Thymus (tissue), 11 donors: ENCODE measurements around the gene ENPP7. TPM values are rescaled to one million over a fixed set of nuclear protein-coding genes. Genes with fewer than 3 reads are reported as not detected.
A peak's percentile ranks its signal among the peaks of the same experiment; 100 is the strongest.

Experiments used
- DNase-seq, 9 donors: peaks; one replicate each; pipeline ENCODE4 v3.0.0-alpha.2; 2013; ENCODE audit warnings: low spot score in 9 of 9, low read depth in 6 of 9, missing footprints in 1 of 9
- H3K27ac ChIP-seq, 2 donors: one replicate each; pipeline ENCODE4 v1.5.1; 2013; ENCODE audit warnings: control low read depth in 1 of 2, low read depth in 1 of 2, low read length in 1 of 2, mild to moderate bottlenecking in 1 of 2, moderate library complexity in 1 of 2
- H3K27me3 ChIP-seq, 2 donors: one replicate each; pipeline ENCODE4 v1.5.1; 2013; ENCODE audit warnings: low read length in 1 of 2; ENCODE audit not compliant: control insufficient read depth in 2 of 2, insufficient read depth in 1 of 2
- H3K36me3 ChIP-seq, 2 donors: one replicate each; pipeline ENCODE4 v1.5.1; 2013; ENCODE audit warnings: low read length in 1 of 2, mild to moderate bottlenecking in 1 of 2, moderate library complexity in 1 of 2; ENCODE audit not compliant: control insufficient read depth in 2 of 2, insufficient read depth in 2 of 2
- H3K4me1 ChIP-seq, 2 donors: one replicate each; pipeline ENCODE4 v1.5.1; 2013; ENCODE audit warnings: low read length in 2 of 2; ENCODE audit not compliant: control insufficient read depth in 2 of 2, insufficient read depth in 2 of 2
- H3K4me3 ChIP-seq, 2 donors: one replicate each; pipeline ENCODE4 v1.5.1; 2013; ENCODE audit warnings: low read length in 2 of 2, control low read depth in 1 of 2, mild to moderate bottlenecking in 1 of 2
- H3K9me3 ChIP-seq, 2 donors: one replicate each; pipeline ENCODE4 v1.5.1; 2013; ENCODE audit warnings: low read length in 1 of 2, mild to moderate bottlenecking in 1 of 2; ENCODE audit not compliant: control insufficient read depth in 2 of 2, insufficient read depth in 1 of 2
- WGBS: extraction: QIAGEN DNeasy Blood & Tissue Kit; methylation state at CpG from one replicate; pipeline ENCODE4 v1.1.7; 2013; 5-methylcytosine and 5-hydroxymethylcytosine counted together
- polyA plus RNA-seq: library from polyadenylated mRNA; stranded (reverse); fragments of 200-250 nt; gene quantifications from one replicate; pipeline ENCODE4 v1.2.3, GENCODE V29; 2013
- total RNA-seq: library from RNA; stranded (reverse); fragments of 120-200 nt; gene quantifications from one replicate; pipeline ENCODE4 v1.2.4, GENCODE V29; 2013
- donor health status: healthy.

The ENPP7 gene
- total and polyA plus RNA-seq, 2 donors: 0.05 to 0.09 TPM

DNA sequence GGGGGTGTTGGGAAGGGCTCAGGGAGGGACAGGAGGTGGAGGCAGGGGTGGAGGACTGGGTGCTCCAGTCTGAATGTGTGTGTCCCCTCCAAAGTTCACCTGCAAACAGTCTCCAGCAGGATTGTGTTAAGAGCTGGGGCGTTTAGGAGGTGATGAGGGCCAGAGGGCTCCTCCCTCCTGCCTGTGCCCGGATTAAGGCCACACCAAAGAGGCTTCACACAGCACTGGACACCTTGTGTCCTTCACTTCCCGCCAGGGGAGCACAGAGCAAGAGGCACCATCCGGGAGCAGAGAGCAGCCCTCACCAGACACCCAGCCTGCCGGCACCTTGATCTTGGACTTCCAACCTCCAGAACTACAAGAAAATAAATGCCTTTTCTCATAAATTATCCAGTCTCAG, 30.2 kb upstream of the ENPP7 start:
- DNase-seq: no peak
- H3K27ac ChIP-seq: no peak overlapping the region
- peaks cover 0 to 39% of the 10 kb centered on the region in 2 donors for H3K27me3 ChIP-seq
- no peak overlapping the region for H3K4me3 ChIP-seq
- H3K36me3 ChIP-seq: no peaks in the 10 kb centered on the region
- no peaks in the 10 kb centered on the region for H3K4me1 ChIP-seq
- 88% methylated on average over 5 of the region's 5 CpGs for WGBS
- H3K9me3 ChIP-seq: no peaks in the 10 kb centered on the region

DNA sequence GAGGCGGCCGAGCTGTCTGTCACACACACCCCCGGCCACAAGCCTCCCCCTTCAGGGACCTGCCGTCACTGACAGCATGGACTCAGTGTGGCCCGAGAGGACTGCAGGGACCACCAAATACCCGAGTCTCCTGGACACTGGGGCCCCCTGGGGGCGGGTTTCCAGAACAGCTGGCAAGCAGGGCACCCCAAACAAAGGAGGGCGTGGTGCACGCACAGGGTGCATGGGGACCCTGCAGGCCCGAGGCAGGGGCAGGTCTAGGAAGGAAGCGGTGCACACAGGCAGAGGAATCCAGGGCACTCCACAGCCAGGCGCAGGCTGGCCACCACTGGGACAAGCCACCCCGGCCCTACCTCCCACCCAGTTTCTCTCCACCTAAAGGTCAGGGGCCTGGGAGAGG, 28.7 kb upstream of the ENPP7 start:
- H3K27ac ChIP-seq: no peak overlapping the region
- WGBS: 62% methylated on average over 13 of the region's 13 CpGs
- no peaks in the 10 kb centered on the region for H3K4me1 ChIP-seq
- no peak overlapping the region for H3K4me3 ChIP-seq
- DNase-seq: no peak
- peaks cover 0 to 27% of the 10 kb centered on the region in 2 donors for H3K27me3 ChIP-seq
- no peaks in the 10 kb centered on the region for H3K36me3 ChIP-seq
- H3K9me3 ChIP-seq: no peaks in the 10 kb centered on the region

DNA sequence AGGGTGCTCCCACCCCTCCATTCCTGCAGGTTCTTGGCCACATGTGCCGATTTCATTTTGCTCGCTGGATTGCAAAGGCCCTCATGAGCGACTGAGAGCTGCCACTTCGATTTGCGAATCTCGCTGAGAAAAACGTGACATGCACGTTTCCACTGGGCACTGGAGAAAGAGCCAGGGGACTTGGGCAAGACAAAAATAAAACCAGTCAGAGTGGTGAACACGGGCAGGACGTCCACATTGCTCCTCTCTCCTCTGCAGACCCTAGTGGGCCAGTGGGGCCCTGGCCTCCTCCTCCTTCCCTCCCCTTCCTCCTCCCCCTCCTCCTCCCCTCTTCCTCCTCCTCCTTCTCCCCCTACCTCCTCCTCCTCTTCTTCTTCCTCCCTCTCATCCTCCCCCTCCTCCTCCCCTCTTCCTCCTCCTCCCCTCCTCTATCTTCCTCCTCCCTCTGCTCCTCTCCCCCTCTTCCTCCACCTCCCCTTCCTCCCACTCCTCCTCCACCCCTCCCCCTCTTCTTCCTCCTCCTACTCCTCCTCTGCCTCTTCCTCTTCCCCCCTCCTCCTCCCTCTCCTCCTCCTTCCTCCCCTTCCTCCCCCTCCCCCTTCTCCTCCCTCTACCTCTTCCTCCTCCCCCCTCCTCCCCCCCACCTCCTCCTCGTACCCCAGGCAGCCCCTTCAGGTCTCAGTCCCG, 28.1 kb upstream of the ENPP7 start:
- 58% methylated on average over 12 of the region's 12 CpGs for WGBS
- H3K9me3 ChIP-seq: no peaks in the 10 kb centered on the region

DNA sequence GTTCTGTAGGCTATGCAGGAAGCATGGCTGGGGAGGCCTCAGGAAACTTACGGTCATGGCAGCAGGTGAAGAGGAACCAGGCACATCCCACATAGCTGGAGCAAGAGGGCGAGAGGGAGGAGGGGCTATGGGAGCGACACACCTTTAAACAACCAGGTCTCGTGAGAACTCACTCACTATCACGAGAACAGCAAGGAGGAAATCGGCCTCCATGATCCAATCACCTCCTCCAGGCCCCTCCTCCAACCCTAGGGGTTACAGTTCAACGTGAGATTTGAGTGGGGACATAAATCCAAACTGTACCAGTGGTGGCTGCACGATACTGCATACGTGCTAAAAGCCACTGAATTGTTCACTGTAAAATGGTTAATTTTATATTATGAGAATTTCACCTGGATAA, 26.1 kb upstream of the ENPP7 start:
- no peak overlapping the region for H3K4me3 ChIP-seq
- H3K27me3 ChIP-seq: peaks cover 3 to 19% of the 10 kb centered on the region in 2 donors
- no peaks in the 10 kb centered on the region for H3K36me3 ChIP-seq
- H3K27ac ChIP-seq: no peak overlapping the region
- no peak for DNase-seq
- WGBS: 85% methylated on average over 9 of the region's 9 CpGs
- H3K4me1 ChIP-seq: no peaks in the 10 kb centered on the region
- H3K9me3 ChIP-seq: no peaks in the 10 kb centered on the region

More for the DNA sequence above, 28.1 kb upstream of the ENPP7 start:
- Histone ChIP-seq H3K4me3 (no peak overlapping the region), H3K36me3 (no peaks in the 10 kb centered on the region), H3K27ac (no peak overlapping the region), H3K4me1 (no peaks in the 10 kb centered on the region), H3K27me3 (peaks cover 2 to 25% of the 10 kb centered on the region in 2 donors)
- DNase-seq: no peak

DNA sequence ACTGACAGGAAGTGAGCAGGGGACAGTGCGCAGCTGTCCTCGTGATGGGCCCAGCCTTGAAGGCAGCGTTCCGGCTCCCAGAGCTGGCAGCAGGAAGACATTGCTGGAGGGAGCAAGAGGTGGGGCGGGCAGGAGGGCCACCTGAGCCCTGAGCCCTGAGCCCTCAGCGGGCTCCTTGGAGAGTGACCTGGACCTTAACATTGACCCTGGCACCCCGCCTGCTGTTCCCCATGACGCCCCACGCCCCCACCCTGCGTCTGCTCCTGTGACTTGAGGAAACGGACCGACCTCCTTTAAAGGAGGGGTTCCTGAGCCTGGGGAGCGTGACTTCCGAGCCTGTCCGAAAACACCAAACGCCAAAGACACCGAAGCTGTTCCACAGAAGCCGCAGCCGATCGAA, 25.1 kb upstream of the ENPP7 start:
- no peaks in the 10 kb centered on the region for H3K9me3 ChIP-seq
- 82% methylated on average over 20 of the region's 20 CpGs for WGBS

DNA sequence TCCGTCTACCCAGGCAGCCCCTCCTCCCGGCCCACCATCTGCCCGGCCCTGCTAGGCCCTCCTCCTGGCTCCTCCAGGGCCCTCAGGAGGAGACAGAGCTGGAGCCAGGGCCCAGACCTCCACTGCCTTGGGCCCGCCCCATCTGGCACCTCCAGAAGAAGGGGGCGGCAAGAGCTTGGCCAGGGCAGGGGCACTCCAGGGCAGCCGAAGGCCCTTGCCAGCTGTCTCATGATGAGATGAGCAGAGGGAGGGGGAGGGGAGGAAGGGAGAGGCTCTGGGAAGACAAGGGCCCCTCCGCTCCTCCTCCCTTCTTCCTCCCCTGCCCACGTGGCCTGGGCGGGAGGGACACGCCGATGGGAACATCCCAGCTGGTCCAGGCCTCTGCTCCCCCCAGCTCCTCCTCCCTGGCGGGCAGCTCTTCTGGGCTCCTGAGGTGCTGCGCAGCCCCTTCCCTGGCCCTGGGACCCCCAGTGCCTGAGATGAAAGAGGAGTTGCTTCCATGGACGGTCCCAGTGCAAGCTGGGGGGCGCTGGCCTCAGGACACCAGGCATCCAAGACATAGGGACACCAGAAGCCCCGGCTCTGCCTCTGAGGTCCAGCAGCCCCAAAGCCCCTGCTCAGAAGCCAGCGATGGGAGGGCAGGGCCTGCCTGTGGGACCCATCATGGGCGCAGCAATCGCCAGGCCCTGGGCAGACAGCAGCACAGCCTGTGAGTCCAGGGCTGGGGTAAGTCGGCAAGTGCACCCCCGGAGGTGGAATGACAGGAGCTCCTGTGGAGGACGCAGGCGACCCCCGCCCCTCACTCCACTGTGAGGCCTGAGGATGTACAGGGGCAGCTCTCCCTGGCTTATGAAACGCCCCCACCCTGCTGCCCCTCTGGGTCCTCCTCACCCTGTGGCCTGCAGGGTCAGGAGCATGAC, 23.6 kb upstream of the ENPP7 start:
- no peak overlapping the region for H3K27ac ChIP-seq
- no peaks in the 10 kb centered on the region for H3K4me1 ChIP-seq
- no peak overlapping the region for H3K4me3 ChIP-seq
- DNase-seq: no peak
- H3K36me3 ChIP-seq: no peaks in the 10 kb centered on the region
- peaks cover 3 to 14% of the 10 kb centered on the region in 2 donors for H3K27me3 ChIP-seq
- no peaks in the 10 kb centered on the region for H3K9me3 ChIP-seq
- 90% methylated on average over 25 of the region's 25 CpGs for WGBS

More for the DNA sequence above, 25.1 kb upstream of the ENPP7 start:
- H3K4me1 ChIP-seq: no peaks in the 10 kb centered on the region
- no peaks in the 10 kb centered on the region for H3K36me3 ChIP-seq
- no peak overlapping the region for H3K4me3 ChIP-seq
- DNase-seq: no peak
- no peak overlapping the region for H3K27ac ChIP-seq
- peaks cover 3 to 14% of the 10 kb centered on the region in 2 donors for H3K27me3 ChIP-seq

DNA sequence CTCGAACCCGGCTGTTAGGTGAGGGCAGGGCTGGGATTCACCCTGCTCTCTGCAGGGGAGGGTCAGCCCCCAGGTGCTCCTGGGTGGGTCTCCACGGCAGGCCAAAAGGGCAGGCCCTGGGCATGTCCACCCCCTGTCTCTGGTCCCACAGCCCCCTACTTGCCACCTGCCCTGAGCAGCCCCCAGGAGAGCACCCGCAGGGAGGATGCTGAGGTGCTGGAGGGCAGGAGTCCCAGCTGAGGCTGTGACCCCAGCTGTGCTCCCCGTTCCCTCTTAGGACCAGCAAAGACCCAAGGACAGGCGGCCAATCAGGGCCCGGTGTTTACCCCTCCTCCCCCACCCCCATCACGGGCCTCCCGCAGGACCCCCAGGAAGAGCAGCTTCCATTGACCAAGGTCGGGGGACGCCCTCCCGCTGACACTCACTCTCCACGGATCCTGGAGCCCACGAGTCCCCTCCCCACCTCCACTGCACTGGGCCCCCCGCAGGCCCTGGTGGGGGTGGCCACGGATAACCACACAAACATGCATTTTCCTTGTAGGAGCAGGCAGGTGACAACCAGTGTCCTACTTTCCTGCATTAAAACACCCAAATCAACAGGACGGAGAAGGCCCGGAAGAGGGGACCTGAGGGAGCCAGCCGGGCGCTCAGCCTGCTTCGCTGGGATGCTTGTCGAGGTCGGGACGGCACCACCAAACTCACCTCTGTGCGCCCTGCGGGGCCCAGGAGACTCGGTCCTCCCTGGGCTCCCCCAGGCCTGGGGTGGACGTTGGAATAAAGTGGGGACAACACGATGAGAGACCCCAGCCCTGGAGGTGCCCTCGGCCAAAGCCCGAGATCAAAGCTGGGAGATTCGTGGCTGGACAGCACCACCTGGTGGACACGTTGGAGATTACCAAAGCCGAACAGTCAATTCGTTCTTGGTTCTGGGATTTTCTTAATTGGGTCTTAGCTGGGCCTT, 22.5 kb upstream of the ENPP7 start:
- Histone ChIP-seq H3K4me1 (no peaks in the 10 kb centered on the region), H3K36me3 (no peaks in the 10 kb centered on the region), H3K27me3 (peaks cover 3 to 13% of the 10 kb centered on the region in 2 donors), H3K4me3 (no peak overlapping the region), H3K27ac (no peak overlapping the region), H3K9me3 (no peaks in the 10 kb centered on the region)
- peak in 7 of 9 donors; percentile 13 to 53 (median 44) for DNase-seq
- 39% methylated on average over 35 of the region's 35 CpGs for WGBS

DNA sequence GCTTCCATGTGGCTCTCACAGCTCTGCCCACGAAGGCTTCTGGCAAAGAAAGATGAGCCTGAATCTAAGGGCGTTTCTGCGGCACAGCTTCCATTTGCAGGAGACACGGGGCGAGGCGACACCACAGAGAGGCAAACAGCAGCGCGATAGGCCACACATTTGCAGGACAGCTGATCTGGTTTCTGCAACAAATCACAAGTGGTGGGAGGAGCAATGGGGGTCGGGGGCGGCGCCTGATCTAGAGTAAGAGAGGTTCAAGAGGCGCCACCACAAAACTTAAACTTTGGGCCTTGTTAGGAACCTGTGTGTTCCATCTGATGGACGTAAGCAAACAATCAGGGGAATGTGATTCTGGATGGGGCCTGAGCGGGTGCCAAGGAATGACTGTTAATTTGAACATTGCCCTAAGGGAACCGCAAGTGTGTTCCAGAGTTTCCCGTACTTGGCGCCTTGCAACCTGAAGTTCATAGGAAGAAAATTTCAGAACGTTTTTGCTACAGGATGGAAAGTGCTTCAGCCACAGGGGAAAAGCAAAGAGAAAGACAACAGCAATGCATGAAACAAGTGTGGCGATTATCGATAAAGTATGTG, 18.9 kb upstream of the ENPP7 start:
- 90% methylated on average over 20 of the region's 20 CpGs for WGBS

More for the DNA sequence above, 18.9 kb upstream of the ENPP7 start:
- H3K4me1 ChIP-seq: no peaks in the 10 kb centered on the region
- no peak for DNase-seq
- peaks cover 3 to 19% of the 10 kb centered on the region in 2 donors for H3K27me3 ChIP-seq
- H3K27ac ChIP-seq: no peak overlapping the region
- no peak overlapping the region for H3K4me3 ChIP-seq
- H3K9me3 ChIP-seq: no peaks in the 10 kb centered on the region
- H3K36me3 ChIP-seq: no peaks in the 10 kb centered on the region
